K562 (cell line): ENCODE data around the gene HIVEP3. TPM values are rescaled to one million over a fixed set of nuclear protein-coding genes. Genes with fewer than 3 reads are reported as not detected.

Experiments
- ATAC-seq: fragments of 200-7000 bp; cut with Tn5 transposase; 3 replicates; pipeline ENCODE4 v1.9.1; 2020; ENCODE audit warnings: moderate library complexity
- BruUV-seq: library from RNA; stranded (reverse); fragments of 400-500 nt; replicated peaks from 2 replicates; lab custom pipeline; 2021; lab: Mats Ljungman, UMichigan
- CTCF ChIA-PET: fragments of 300-600 bp; formaldehyde crosslinking; extraction: SDS; loops from one replicate; lab custom pipeline; 2021; ENCODE audit warnings: low intra/inter-chr PET ratio; lab: Yijun Ruan, JAX
- POLR2A ChIA-PET: fragments of 300-600, 350-650 bp; sonication (Branson Sonifier 250); formaldehyde crosslinking; extraction: SDS; loops from one replicate; lab custom pipeline; 2021; ENCODE audit warnings: antibody characterized with exemption, inconsistent platforms; lab: Yijun Ruan, JAX
- DNase-seq, 4 experiments: peaks; one replicate each; pipeline versions ENCODE4 v3.0.0 to v3.0.0-alpha.2; 2011 to 2018; ENCODE audit warnings: low spot score in 3 of 4, mixed read lengths in 3 of 4; ENCODE audit errors: extremely low read depth in 1 of 4
- FAIRE-seq: peaks from 2 replicates; lab custom pipeline; 2011; peaks lifted over from hg19 to GRCh38; lab: Jason Lieb, UNC
- H2AFZ ChIP-seq: 2 replicates; pipeline ENCODE4 v1.6.0; 2011; ENCODE audit warnings: low read depth, low read length, control low read depth, inconsistent platforms
- H3K27ac ChIP-seq: fragments of 200-600 bp; 3 replicates; pipeline ENCODE4 v1.8.0; 2011; ENCODE audit warnings: low read depth, mild to moderate bottlenecking, control low read depth, inconsistent platforms, low read length, moderate library complexity, mixed read lengths; ENCODE audit errors: extremely low read depth
- H3K27me3 ChIP-seq, 2 experiments: fragments of 300-600 bp in 1 of 2; 2 replicates in 1 of 2; 3 replicates in 1 of 2; pipeline versions ENCODE4 v1.6.0 to v1.8.0; 2011; ENCODE audit warnings: inconsistent platforms in 2 of 2, low read length in 2 of 2, mild to moderate bottlenecking in 1 of 2, mixed read lengths in 1 of 2, moderate library complexity in 1 of 2; ENCODE audit not compliant: control insufficient read depth in 2 of 2, insufficient read depth in 2 of 2
- H3K36me3 ChIP-seq: fragments of 300-600 bp; 3 replicates; pipeline ENCODE4 v1.8.0; 2011; ENCODE audit warnings: mild to moderate bottlenecking, low read length, inconsistent platforms; ENCODE audit not compliant: control insufficient read depth, insufficient read depth
- H3K4me1 ChIP-seq, 2 experiments: fragments of 200-600 bp in 1 of 2; replicated peaks in 1 of 2; 2 replicates in 1 of 2; 3 replicates in 1 of 2; pipeline versions ENCODE4 v1.5.1 to v1.8.0; 2011; ENCODE audit warnings: inconsistent platforms in 2 of 2, low read length in 2 of 2, mild to moderate bottlenecking in 1 of 2, mixed read lengths in 1 of 2, moderate library complexity in 1 of 2; ENCODE audit not compliant: control insufficient read depth in 2 of 2, insufficient read depth in 2 of 2
- H3K4me2 ChIP-seq: 2 replicates; pipeline ENCODE4 v1.6.1; 2011; ENCODE audit warnings: low read length, control low read depth, inconsistent platforms, mixed read lengths; ENCODE audit not compliant: insufficient read depth
- H3K4me3 ChIP-seq: fragments of 200-600 bp; sonication (generic), shearing (Covaris generic); 2 replicates; pipeline ENCODE4 v1.5.1; 2016; ENCODE audit warnings: control low read depth, inconsistent platforms
- H3K79me2 ChIP-seq: fragments of 200-600 bp; 3 replicates; pipeline ENCODE4 v1.8.0; 2011; ENCODE audit warnings: low read length, inconsistent platforms; ENCODE audit not compliant: control insufficient read depth, insufficient read depth
- H3K9ac ChIP-seq, 2 experiments: 2 replicates each; pipeline versions ENCODE4 v1.6.0 to v1.6.1; 2011; ENCODE audit warnings: low read depth in 2 of 2, low read length in 2 of 2, control low read depth in 1 of 2, inconsistent platforms in 1 of 2, mild to moderate bottlenecking in 1 of 2, mixed read lengths in 1 of 2; ENCODE audit not compliant: insufficient read depth in 1 of 2
- H3K9me1 ChIP-seq: one replicate; pipeline ENCODE4 v1.6.0; 2011; ENCODE audit warnings: inconsistent platforms, mild to moderate bottlenecking, low read length, moderate library complexity; ENCODE audit not compliant: control insufficient read depth, insufficient read depth
- H3K9me3 ChIP-seq: replicated peaks from 2 replicates; pipeline ENCODE4 v1.5.1; 2011; ENCODE audit warnings: low read depth, low read length, inconsistent platforms; ENCODE audit not compliant: control insufficient read depth, insufficient read depth
- H4K20me1 ChIP-seq: replicated peaks from 2 replicates; pipeline ENCODE4 v1.6.1; 2011; ENCODE audit warnings: low read length, inconsistent platforms, mixed read lengths; ENCODE audit not compliant: control insufficient read depth, insufficient read depth
- CBX5 ChIP-seq: IDR thresholded peaks from 2 replicates; pipeline ENCODE4 v1.6.1; 2014; ENCODE audit warnings: low read depth, borderline replicate concordance
- MAFF ChIP-seq: IDR thresholded peaks from 2 replicates; pipeline ENCODE4 v1.6.1; 2012; ENCODE audit warnings: low read length, improper control_type of control experiment
- MCM7 ChIP-seq, 2 experiments: fragments of 450-650 bp; IDR thresholded peaks; 2 replicates each; pipeline ENCODE4 v1.6.1; 2016 to 2018
- POLR2A ChIP-seq: fragments of 450-650 bp; conservative IDR thresholded peaks from 2 replicates; pipeline ENCODE4 v1.6.1; 2016
- PTBP1 ChIP-seq: fragments of 200-400 bp; formaldehyde crosslinking; IDR thresholded peaks from 2 replicates; pipeline ENCODE4 v1.6.1; 2017; ENCODE audit warnings: low read depth, low read length
- SMAD2 ChIP-seq: fragments of 150-350 bp; IDR thresholded peaks from 2 replicates; pipeline ENCODE4 v1.6.1; 2014; ENCODE audit warnings: low read depth, mild to moderate bottlenecking, low read length
- SPI1 ChIP-seq: IDR thresholded peaks from 2 replicates; pipeline ENCODE4 v1.6.1; 2011; ENCODE audit warnings: low read depth, low read length, control low read depth, borderline replicate concordance
- ZC3H11A ChIP-seq: IDR thresholded peaks from 2 replicates; pipeline ENCODE4 v1.6.1; 2012; ENCODE audit warnings: low read depth, low read length, improper control_type of control experiment
- ZC3H8 ChIP-seq: fragments of 450-650 bp; IDR thresholded peaks from 2 replicates; pipeline ENCODE4 v1.6.1; 2017
- WGBS: fragments of 100-300 bp; shearing (Covaris generic); methylation state at CpG from one replicate; pipeline ENCODE4 v1.1.6; 2016; ENCODE audit warnings: low coverage, mixed read lengths; ENCODE audit not compliant: insufficient coverage; ENCODE audit errors: missing lambda C conversion rate; 5-methylcytosine and 5-hydroxymethylcytosine counted together
- in situ Hi-C: fragments of 300-500 bp; cut with MboI; formaldehyde crosslinking; loops from 4 replicates; pipeline ENCODE4 v1.15.0; 2018; ENCODE audit warnings: inconsistent platforms, mixed read lengths
- intact Hi-C: fragments of 100-400 bp; cut with micrococcal nuclease; formaldehyde crosslinking; loops from 2 replicates; pipeline ENCODE4 v1.14.2; 2022
- polyA plus RNA-seq, 8 experiments: library from polyadenylated mRNA; depleted of rRNA in 4 of 8; stranded (reverse) in 5 of 8; unstranded in 3 of 8; fragments of >200 nt; fragmentation: Nextera tagmentation in 2 of 8; fragmentation: Illumina TruSeq in 1 of 8; extraction: Ambion mirVana in 2 of 8; extraction: Trizol in 1 of 8; gene quantifications; 2 replicates each; pipeline versions ENCODE4 v1.2.1 to v1.2.3, GENCODE V29; 2011 to 2014; ENCODE audit warnings: inconsistent platforms in 1 of 8, missing spikeins in 1 of 8
- total RNA-seq, 7 experiments: library from RNA; depleted of rRNA in 6 of 7; stranded (reverse); fragments of >200 nt in 6 of 7; fragmentation: Illumina TruSeq in 2 of 7; extraction: Trizol in 2 of 7; gene quantifications; 2 replicates each; pipeline versions ENCODE4 v1.2.1 to v1.2.3, GENCODE V29; 2011 to 2021; ENCODE audit warnings: low replicate concordance in 1 of 7
- TF ChIP-seq, protein P1 (sequence below): IDR thresholded peaks from 2 replicates; pipeline ENCODE4 v1.6.1; 2011; ENCODE audit not compliant: insufficient read length; ENCODE audit errors: extremely low read depth

HIVEP3 gene
- total and polyA plus RNA-seq, 9 of the 15 experiments (the other 6 are each of a cell fraction or from before 2014, with no cell fraction given) = 0.09 to 0.58 (median 0.34) TPM; not detected in 1

DNA sequence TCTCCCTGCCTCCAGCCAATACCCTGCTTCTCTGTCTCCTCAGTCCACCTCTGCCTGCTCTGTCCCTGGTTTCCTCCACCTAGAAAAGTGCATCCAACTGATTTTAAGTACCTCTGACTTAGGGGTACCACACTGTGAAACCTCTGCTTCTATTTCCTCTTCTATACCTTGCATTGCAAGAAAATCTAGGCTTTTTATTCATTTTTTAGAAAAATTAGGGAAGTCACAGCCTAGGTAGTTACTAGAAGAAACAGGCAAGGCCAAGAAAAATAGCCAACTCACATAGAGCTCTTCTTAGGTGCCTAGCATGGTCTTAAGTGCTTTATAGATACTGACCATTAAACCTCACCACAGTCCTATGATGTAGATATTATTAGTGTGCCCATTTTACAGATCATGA lies 39.1 kb downstream of the HIVEP3 start:
- in situ Hi-C loops = no loop called here
- Histone ChIP-seq H3K4me1 (peaks cover 0 to 26% of the 10 kb centered on the region in 2 experiments; a peak in 4 of 5 replicates), H4K20me1 (no peaks in the 10 kb centered on the region), H3K9me1 (no peaks in the 10 kb centered on the region), H3K79me2 (no peaks in the 10 kb centered on the region), H3K9ac (no peak overlapping the region), H3K4me2 (no peak overlapping the region), H3K27ac (no peak overlapping the region), H2AFZ (no peak overlapping the region), H3K4me3 (no peak overlapping the region), H3K36me3 (no peaks in the 10 kb centered on the region), H3K9me3 (no peaks in the 10 kb centered on the region), H3K27me3 (peaks cover 6 to 10% of the 10 kb centered on the region in 2 experiments; a peak in 3 of 5 replicates)
- no peak for TF ChIP-seq ZC3H8
- no peak for TF ChIP-seq SMAD2
- TF ChIP-seq, protein P1, sequence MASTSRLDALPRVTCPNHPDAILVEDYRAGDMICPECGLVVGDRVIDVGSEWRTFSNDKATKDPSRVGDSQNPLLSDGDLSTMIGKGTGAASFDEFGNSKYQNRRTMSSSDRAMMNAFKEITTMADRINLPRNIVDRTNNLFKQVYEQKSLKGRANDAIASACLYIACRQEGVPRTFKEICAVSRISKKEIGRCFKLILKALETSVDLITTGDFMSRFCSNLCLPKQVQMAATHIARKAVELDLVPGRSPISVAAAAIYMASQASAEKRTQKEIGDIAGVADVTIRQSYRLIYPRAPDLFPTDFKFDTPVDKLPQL = no peak
- intact Hi-C loops = no loop called here
- ATAC-seq = no peak
- no peak for DNase-seq
- POLR2A ChIA-PET = interaction anchor here (0.8 to 1.4 kb wide), 2 partner anchors 11 to 1344 kb away, joined by 3 to 4 read pairs; no protein-coding TSS in a partner anchor
- CTCF ChIA-PET = no interaction called here
- no peak for FAIRE-seq
- no TSS peak for BruUV-seq

DNA sequence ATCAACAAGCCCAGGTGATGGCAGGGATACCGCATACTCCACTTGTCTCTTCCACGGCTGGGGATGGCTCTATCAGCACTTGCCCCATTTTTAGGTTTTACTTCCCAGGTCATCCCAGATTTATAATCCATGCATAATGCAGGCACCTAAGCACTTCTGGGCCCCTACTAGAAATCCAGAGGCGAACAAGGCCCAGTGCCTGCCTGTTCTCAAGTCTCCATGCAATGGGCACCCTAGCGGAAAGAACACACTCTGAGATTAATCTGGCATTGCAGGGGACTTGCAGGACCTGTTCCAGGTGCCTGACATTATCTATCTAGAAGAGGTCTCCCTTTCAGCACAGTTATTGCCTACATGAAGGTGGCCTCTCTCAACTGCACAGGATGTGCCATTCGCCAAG lies 39.8 kb downstream of the HIVEP3 start:
- H3K27ac ChIP-seq = no peak overlapping the region
- DNase-seq (no peak), ATAC-seq (no peak), FAIRE-seq (no peak)
- no peak for TF ChIP-seq MCM7 (IDR thresholded peaks at IDR 0.05)
- TF ChIP-seq PTBP1 = peak; percentile 87; the same call in 1 of the 2 replicates
- TF ChIP-seq MAFF = no peak
- TF ChIP-seq ZC3H11A = no peak
- TF ChIP-seq SPI1 = no peak
- TF ChIP-seq CBX5 = no peak
- peak; percentile 49; the same call in 1 of the 2 replicates for TF ChIP-seq POLR2A
- H3K36me3 ChIP-seq = no peaks in the 10 kb centered on the region
- ChIA-PET POLR2A (no interaction called here), CTCF (no interaction called here)
- peaks cover 0 to 26% of the 10 kb centered on the region in 2 experiments; a peak in 4 of 5 replicates for H3K4me1 ChIP-seq
- no peaks in the 10 kb centered on the region for H4K20me1 ChIP-seq
- peaks cover 8 to 16% of the 10 kb centered on the region in 2 experiments; a peak in 3 of 5 replicates for H3K27me3 ChIP-seq
- in situ Hi-C loops = no loop called here
- intact Hi-C loops = no loop called here
- no peaks in the 10 kb centered on the region for H3K9me3 ChIP-seq
- H3K4me3 ChIP-seq = no peak overlapping the region
- no peak overlapping the region for H3K4me2 ChIP-seq
- H3K79me2 ChIP-seq = no peaks in the 10 kb centered on the region
- H3K9me1 ChIP-seq = no peaks in the 10 kb centered on the region
- no TSS peak for BruUV-seq
- H2AFZ ChIP-seq = no peak overlapping the region
- WGBS = 25% methylated on average over 5 of the region's 5 CpGs
- H3K9ac ChIP-seq = no peak overlapping the region
